Neural cell (in vitro differentiated cells): ENCODE results near the gene SLC38A1.

Experiments used
- CTCF ChIP-seq: fragments of 450-650 bp; IDR thresholded peaks from 2 replicates; pipeline ENCODE4 v1.5.1; 2014; ENCODE audit warnings: antibody characterized with exemption, mild to moderate bottlenecking, moderate library complexity; ENCODE audit not compliant: poor library complexity, severe bottlenecking
- EP300 ChIP-seq: fragments of 450-650 bp; conservative IDR thresholded peaks from 2 replicates; pipeline ENCODE4 v1.6.1; 2014; ENCODE audit warnings: antibody characterized with exemption, mild to moderate bottlenecking, moderate library complexity; ENCODE audit not compliant: poor library complexity, severe bottlenecking
- EZH2 ChIP-seq: fragments of 200-600, 300-800 bp; shearing (Covaris generic), sonication (generic); IDR thresholded peaks from 2 replicates; pipeline ENCODE4 v1.6.1; 2014; ENCODE audit warnings: antibody characterized with exemption, low read length, borderline replicate concordance, mild to moderate bottlenecking; ENCODE audit not compliant: insufficient read depth, poor library complexity, severe bottlenecking
- MXI1 ChIP-seq: fragments of 450-650 bp; conservative IDR thresholded peaks from 2 replicates; pipeline ENCODE4 v1.6.1; 2014; ENCODE audit warnings: antibody characterized with exemption, mild to moderate bottlenecking; ENCODE audit not compliant: poor library complexity, severe bottlenecking
- POLR2AphosphoS5 ChIP-seq: IDR thresholded peaks from 2 replicates; pipeline ENCODE4 v1.6.1; 2012
- RAD21 ChIP-seq: fragments of 450-650 bp; conservative IDR thresholded peaks from 2 replicates; pipeline ENCODE4 v1.6.1; 2014; ENCODE audit warnings: antibody characterized with exemption, mild to moderate bottlenecking, moderate library complexity
- SMC3 ChIP-seq: fragments of 450-650 bp; conservative IDR thresholded peaks from 2 replicates; pipeline ENCODE4 v1.6.1; 2014; ENCODE audit warnings: antibody characterized with exemption, mild to moderate bottlenecking, moderate library complexity; ENCODE audit not compliant: poor library complexity

DNA sequence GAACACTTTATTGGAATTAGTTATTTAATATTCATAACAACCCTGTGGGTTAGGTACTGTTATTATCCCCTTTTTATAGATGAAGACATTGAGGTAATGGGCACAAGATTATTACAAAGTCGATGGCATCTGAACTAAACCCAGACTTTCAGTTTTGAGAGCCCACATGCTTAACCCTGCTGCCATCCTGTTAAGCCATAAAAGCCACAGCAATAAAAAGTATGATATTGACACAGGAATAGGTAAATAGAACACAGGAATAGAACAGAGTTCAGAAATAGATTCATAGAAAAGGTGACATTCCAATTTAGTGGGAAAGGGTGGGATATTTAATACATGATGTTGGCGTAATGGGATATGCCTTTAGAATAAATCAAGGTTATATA, 119.8 kb downstream of the SLC38A1 start:
- no peak for TF ChIP-seq CTCF
- TF ChIP-seq POLR2AphosphoS5: no peak
- TF ChIP-seq EZH2: no peak
- no peak for TF ChIP-seq SMC3
- TF ChIP-seq RAD21: no peak
- no peak for TF ChIP-seq MXI1
- no peak for TF ChIP-seq EP300
